Kidney epithelial cell (primary cell): ENCODE measurements around the gene ANKRD9. TPM values are rescaled to one million over a fixed set of nuclear protein-coding genes. Genes with fewer than 3 reads are reported as not detected.

Source experiments
- DNase-seq: peaks from one replicate; pipeline ENCODE4 v3.0.0-alpha.2; 2010; ENCODE audit warnings: low read depth
- H3K27me3 ChIP-seq: 2 replicates; pipeline ENCODE4 v1.6.0; 2011; ENCODE audit warnings: low read length; ENCODE audit not compliant: control insufficient read depth, insufficient read depth
- H3K36me3 ChIP-seq: 2 replicates; pipeline ENCODE4 v1.5.1; 2011; ENCODE audit warnings: low read length; ENCODE audit not compliant: control insufficient read depth, insufficient read depth
- H3K4me3 ChIP-seq: 2 replicates; pipeline ENCODE4 v1.5.1; 2011; ENCODE audit warnings: low read depth, mild to moderate bottlenecking, control low read depth, low read length
- CTCF ChIP-seq: IDR thresholded peaks from 2 replicates; pipeline ENCODE4 v1.5.1; 2011; ENCODE audit warnings: mild to moderate bottlenecking, moderate library complexity, low read length, control low read depth, inconsistent platforms; ENCODE audit not compliant: insufficient read depth, poor library complexity, severe bottlenecking
- total RNA-seq: library from RNA; depleted of rRNA; stranded (reverse); fragments of >200 nt; gene quantifications from 2 replicates; pipeline ENCODE4 v1.2.3, GENCODE V29; 2015

ANKRD9 gene
- 35.6 and 43.9 TPM in 2 replicates for total RNA-seq

- TF ChIP-seq CTCF: no peak
- Histone ChIP-seq H3K36me3 (no peaks in the 10 kb centered on the region), H3K4me3 (peak within 1 kb of the TSS; percentile 59), H3K27me3 (no peaks in the 10 kb centered on the region)
- peak; percentile 45 for DNase-seq
These were observed at the start of gene ANKRD9 for GRCh38 chr14:102509746-102510615. ANKRD9 (minus strand) TSS chr14:102509776; CDS start chr14:102507889, 1,887 bp downstream.

- Histone ChIP-seq H3K27me3 (no peaks in the 10 kb centered on the region), H3K36me3 (no peaks in the 10 kb centered on the region), H3K4me3 (no peak overlapping the region)
- no peak for TF ChIP-seq CTCF
- no peak for DNase-seq
These were observed 49.0 kb upstream of the ANKRD9 start for GRCh38 chr14:102558556-102558955.

GRCh38 chr14:102557434-102558226, 48.1 kb upstream of the ANKRD9 start:
- no peak for TF ChIP-seq CTCF
- no peaks in the 10 kb centered on the region for H3K27me3 ChIP-seq
- no peak for DNase-seq

GRCh38 chr14:102556098-102556677, 46.6 kb upstream of the ANKRD9 start:
- H3K36me3 ChIP-seq: no peaks in the 10 kb centered on the region
- H3K4me3 ChIP-seq: no peak overlapping the region
- DNase-seq: no peak
- H3K27me3 ChIP-seq: no peaks in the 10 kb centered on the region
- no peak for TF ChIP-seq CTCF

More at GRCh38 chr14:102557434-102558226, 48.1 kb upstream of the ANKRD9 start:
- Histone ChIP-seq H3K4me3 (no peak overlapping the region), H3K36me3 (no peaks in the 10 kb centered on the region)

- no peak for DNase-seq
These were observed 45.5 kb upstream of the ANKRD9 start for GRCh38 chr14:102554821-102555819.

More at GRCh38 chr14:102554821-102555819, 45.5 kb upstream of the ANKRD9 start:
- Histone ChIP-seq H3K4me3 (peak overlapping the region; percentile 59), H3K36me3 (no peaks in the 10 kb centered on the region), H3K27me3 (no peaks in the 10 kb centered on the region)
- no peak for TF ChIP-seq CTCF
